Endothelial cell of umbilical vein (primary cell): ENCODE data around the gene NFIA. TPM values are rescaled to one million over a fixed set of nuclear protein-coding genes. Genes with fewer than 3 reads are reported as not detected.

Source experiments
- BruUV-seq: library from RNA; stranded (reverse); fragments of 400-500 nt; replicated peaks from 2 replicates; lab custom pipeline; 2021; lab: Mats Ljungman, UMichigan
- CTCF ChIA-PET: fragments of 300-600, 350-600 bp; sonication (Branson Sonifier 250); formaldehyde crosslinking; loops from one replicate; lab custom pipeline; 2021; ENCODE audit warnings: antibody characterized with exemption, inconsistent platforms; lab: Charles Lee
- POLR2A ChIA-PET: fragments of 300-600, 350-600 bp; sonication (Branson Sonifier 250); formaldehyde crosslinking; loops from one replicate; lab custom pipeline; 2021; ENCODE audit warnings: antibody characterized with exemption, inconsistent platforms; lab: Charles Lee
- DNase-seq: peaks from one replicate; pipeline ENCODE4 v3.0.0-alpha.2; 2011; ENCODE audit warnings: low read depth, low spot score
- FAIRE-seq: peaks from 2 replicates; lab custom pipeline; 2011; peaks lifted over from hg19 to GRCh38; lab: Jason Lieb, UNC
- H2AFZ ChIP-seq: 2 replicates; pipeline ENCODE4 v1.6.0; 2012; ENCODE audit warnings: low read depth, low read length, control low read depth, inconsistent platforms
- H3K27ac ChIP-seq: 2 replicates; pipeline ENCODE4 v1.5.1; 2011; ENCODE audit warnings: low read depth, mild to moderate bottlenecking, control low read depth, low read length, moderate library complexity; ENCODE audit not compliant: insufficient read depth
- H3K27me3 ChIP-seq, 2 experiments: 2 replicates each; pipeline versions ENCODE4 v1.6.0 to v1.6.1; 2011; ENCODE audit warnings: low read length in 2 of 2, mixed read lengths in 1 of 2; ENCODE audit not compliant: control insufficient read depth in 2 of 2, insufficient read depth in 2 of 2
- H3K36me3 ChIP-seq, 2 experiments: 2 replicates in 1 of 2; 3 replicates in 1 of 2; pipeline ENCODE4 v1.5.1; 2011; ENCODE audit warnings: low read length in 2 of 2, mild to moderate bottlenecking in 1 of 2, moderate library complexity in 1 of 2; ENCODE audit not compliant: control insufficient read depth in 2 of 2, insufficient read depth in 2 of 2; ENCODE audit errors: extremely low read depth in 1 of 2
- H3K4me1 ChIP-seq: 3 replicates; pipeline ENCODE4 v1.5.1; 2011; ENCODE audit warnings: mild to moderate bottlenecking, low read length; ENCODE audit not compliant: control insufficient read depth, insufficient read depth; ENCODE audit errors: extremely low read depth
- H3K4me2 ChIP-seq: 2 replicates; pipeline ENCODE4 v1.6.1; 2011; ENCODE audit warnings: low read length, control low read depth, mixed read lengths; ENCODE audit not compliant: insufficient read depth
- H3K4me3 ChIP-seq, 3 experiments: fragments of 200-600 bp in 1 of 3; sonication (generic), shearing (Covaris generic) in 1 of 3; replicated peaks in 1 of 3; 2 replicates each; pipeline ENCODE4 v1.5.1; 2011 to 2016; ENCODE audit warnings: control low read depth in 3 of 3, low read length in 3 of 3, mild to moderate bottlenecking in 2 of 3, inconsistent platforms in 1 of 3, low read depth in 1 of 3, moderate library complexity in 1 of 3; ENCODE audit not compliant: insufficient read depth in 1 of 3
- H3K79me2 ChIP-seq: 2 replicates; pipeline ENCODE4 v1.6.0; 2012; ENCODE audit warnings: low read length, inconsistent platforms; ENCODE audit not compliant: control insufficient read depth, insufficient read depth
- H3K9ac ChIP-seq: replicated peaks from 2 replicates; pipeline ENCODE3; 2011; ENCODE audit warnings: low read length, control low read depth; ENCODE audit not compliant: insufficient read depth; ENCODE audit errors: extremely low read depth
- H3K9me1 ChIP-seq: replicated peaks from 3 replicates; pipeline ENCODE4 v1.6.0; 2011; ENCODE audit warnings: mild to moderate bottlenecking, low read length; ENCODE audit not compliant: control insufficient read depth, insufficient read depth; ENCODE audit errors: extremely low read depth
- H3K9me3 ChIP-seq: replicated peaks from 2 replicates; pipeline ENCODE4 v1.5.1; 2012; ENCODE audit warnings: low read length, inconsistent platforms; ENCODE audit not compliant: control insufficient read depth, insufficient read depth
- H4K20me1 ChIP-seq: replicated peaks from 2 replicates; pipeline ENCODE3; 2011; ENCODE audit warnings: mild to moderate bottlenecking, low read length; ENCODE audit not compliant: control insufficient read depth, insufficient read depth; ENCODE audit errors: extremely low read depth
- CTCF ChIP-seq, 2 donors: IDR thresholded peaks; 1 replicate in 1 of 2; 2 replicates in 1 of 2; pipeline ENCODE4 v1.5.1; 2011; ENCODE audit warnings: low read length in 2 of 2, mild to moderate bottlenecking in 2 of 2, moderate library complexity in 2 of 2, control low read depth in 1 of 2, inconsistent platforms in 1 of 2, low read depth in 1 of 2; ENCODE audit not compliant: insufficient read depth in 1 of 2; ENCODE audit errors: extremely low read depth in 1 of 2
- EZH2 ChIP-seq: IDR thresholded peaks from 2 replicates; pipeline ENCODE4 v1.6.1; 2012; ENCODE audit warnings: borderline replicate concordance, low read depth, mild to moderate bottlenecking, moderate library complexity, low read length, inconsistent platforms; ENCODE audit not compliant: severe bottlenecking
- FOS ChIP-seq: IDR thresholded peaks from 2 replicates; pipeline ENCODE4 v1.6.1; 2011; ENCODE audit warnings: mild to moderate bottlenecking, low read length, moderate library complexity, borderline replicate concordance; ENCODE audit not compliant: insufficient read depth
- GATA2 ChIP-seq: IDR thresholded peaks from 2 replicates; pipeline ENCODE4 v1.7.0; 2011; ENCODE audit warnings: low read depth, mild to moderate bottlenecking, moderate library complexity, mixed read lengths, low read length; ENCODE audit not compliant: insufficient read length, insufficient read depth
- JUN ChIP-seq: IDR thresholded peaks from 2 replicates; pipeline ENCODE4 v1.6.1; 2011; ENCODE audit warnings: borderline replicate concordance, low read depth; ENCODE audit not compliant: insufficient read length, insufficient read depth
- MAX ChIP-seq: IDR thresholded peaks from 2 replicates; pipeline ENCODE4 v1.6.1; 2011; ENCODE audit not compliant: insufficient read depth, insufficient read length
- MYC ChIP-seq: IDR thresholded peaks from one replicate; pipeline ENCODE4 v1.6.1; 2011; ENCODE audit warnings: mild to moderate bottlenecking, low read depth, low read length
- POLR2A ChIP-seq: IDR thresholded peaks from 2 replicates; pipeline ENCODE4 v1.6.1; 2012; ENCODE audit warnings: low read depth, mild to moderate bottlenecking, control low read depth, low read length
- POLR2AphosphoS5 ChIP-seq: IDR thresholded peaks from 2 replicates; pipeline ENCODE4 v1.6.1; 2012; ENCODE audit warnings: low read depth, mild to moderate bottlenecking, control low read depth, low read length, moderate library complexity; ENCODE audit not compliant: insufficient read depth
- dilution Hi-C: fragments of 300-500 bp; cut with MboI; formaldehyde crosslinking; loops from one replicate; pipeline ENCODE4 v1.15.0; 2019; ENCODE audit warnings: low sequenced_read_pairs; ENCODE audit not compliant: extremely low pct_ligation_motif_present
- intact Hi-C: fragments of 100-400 bp; cut with micrococcal nuclease; formaldehyde crosslinking; loops from one replicate; pipeline ENCODE4 v1.10.0; 2022
- polyA plus RNA-seq, 4 experiments: library from polyadenylated mRNA; depleted of rRNA in 3 of 4; stranded (reverse) in 3 of 4; unstranded in 1 of 4; fragments of >200 nt; gene quantifications; 2 replicates each; pipeline versions ENCODE4 v1.2.1 to v1.2.3, GENCODE V29; 2011 to 2012; ENCODE audit warnings: missing spikeins in 1 of 4
- total RNA-seq: library from RNA; stranded (reverse); gene quantifications from 2 replicates; pipeline ENCODE4 v1.2.3, GENCODE V29; 2021

Gene NFIA
- total and polyA plus RNA-seq, 2 donors (not counting 3 experiments of a cell fraction or from before 2014, with no cell fraction given): 25.5 to 47.0 TPM

- Histone ChIP-seq H3K4me3 (no peak overlapping the region), H4K20me1 (no peaks in the 10 kb centered on the region), H3K27ac (no peak overlapping the region), H3K27me3 (no peaks in the 10 kb centered on the region), H3K4me2 (no peak overlapping the region), H3K4me1 (peaks cover 6% of the 10 kb centered on the region), H3K9me1 (no peaks in the 10 kb centered on the region), H3K36me3 (no peaks in the 10 kb centered on the region), H3K79me2 (no peaks in the 10 kb centered on the region), H3K9me3 (no peaks in the 10 kb centered on the region), H2AFZ (no peak overlapping the region), H3K9ac (no peak overlapping the region)
- intact Hi-C loops (no loop called here), dilution Hi-C loops (no loop called here)
- no TSS peak for BruUV-seq
- ChIA-PET CTCF (interaction anchor here (2.2 to 4.0 kb wide), 2 partner anchors 9 to 18 kb away, joined by 7 to 15 read pairs; no protein-coding TSS in a partner anchor), POLR2A (no interaction called here)
- DNase-seq (no peak), FAIRE-seq (no peak)
- no peak for TF ChIP-seq POLR2A
- no peak for TF ChIP-seq JUN
- no peak for TF ChIP-seq CTCF (IDR thresholded peaks at IDR 0.05; ENCODE audit: extremely low read depth in 1 of 2, insufficient read depth in 1 of 2, low read depth in 1 of 2, low read length in 2 of 2)
- TF ChIP-seq MYC: no peak
- no peak for TF ChIP-seq EZH2
- TF ChIP-seq POLR2AphosphoS5: no peak
- no peak for TF ChIP-seq MAX
- no peak for TF ChIP-seq FOS
- TF ChIP-seq GATA2: no peak
Measured at GRCh38 chr1:61245696-61246400, 163.5 kb downstream of the NFIA start.
